GM19193 (cell line): ENCODE results near the gene PSMG4.

Source experiments
- POLR2A ChIP-seq: IDR thresholded peaks from 4 replicates; pipeline ENCODE4 v1.6.1; 2011; ENCODE audit not compliant: insufficient read depth, insufficient read length; ENCODE audit errors: extremely low read depth

PSMG4 gene

GRCh38 chr6:3288711-3289663, 30.2 kb downstream of the PSMG4 start:
- TF ChIP-seq POLR2A = no peak

- no peak for TF ChIP-seq POLR2A
These were observed 30.9 kb downstream of the PSMG4 start for GRCh38 chr6:3289664-3290055.

- TF ChIP-seq POLR2A = no peak
These were observed 31.6 kb downstream of the PSMG4 start for GRCh38 chr6:3290149-3290930.

GRCh38 chr6:3290931-3291211, 32.1 kb downstream of the PSMG4 start:
- no peak for TF ChIP-seq POLR2A

GRCh38 chr6:3291346-3291745, 32.6 kb downstream of the PSMG4 start:
- TF ChIP-seq POLR2A = no peak

- TF ChIP-seq POLR2A = no peak
These were observed 33.2 kb downstream of the PSMG4 start for GRCh38 chr6:3291987-3292386.

GRCh38 chr6:3292431-3293197, 33.9 kb downstream of the PSMG4 start:
- no peak for TF ChIP-seq POLR2A

GRCh38 chr6:3293271-3294155, 34.8 kb downstream of the PSMG4 start:
- no peak for TF ChIP-seq POLR2A

GRCh38 chr6:3294396-3294795, 35.6 kb downstream of the PSMG4 start:
- no peak for TF ChIP-seq POLR2A

GRCh38 chr6:3294921-3295871, 36.4 kb downstream of the PSMG4 start:
- no peak for TF ChIP-seq POLR2A

GRCh38 chr6:3296078-3296477, 37.3 kb downstream of the PSMG4 start:
- TF ChIP-seq POLR2A = no peak

- no peak for TF ChIP-seq POLR2A
These were observed 37.8 kb downstream of the PSMG4 start for GRCh38 chr6:3296537-3296936.

- no peak for TF ChIP-seq POLR2A
These were observed 38.3 kb downstream of the PSMG4 start for GRCh38 chr6:3297006-3297405.
